Measurements from ENCODE around the gene CYRIA.

Gene CYRIA

DNA sequence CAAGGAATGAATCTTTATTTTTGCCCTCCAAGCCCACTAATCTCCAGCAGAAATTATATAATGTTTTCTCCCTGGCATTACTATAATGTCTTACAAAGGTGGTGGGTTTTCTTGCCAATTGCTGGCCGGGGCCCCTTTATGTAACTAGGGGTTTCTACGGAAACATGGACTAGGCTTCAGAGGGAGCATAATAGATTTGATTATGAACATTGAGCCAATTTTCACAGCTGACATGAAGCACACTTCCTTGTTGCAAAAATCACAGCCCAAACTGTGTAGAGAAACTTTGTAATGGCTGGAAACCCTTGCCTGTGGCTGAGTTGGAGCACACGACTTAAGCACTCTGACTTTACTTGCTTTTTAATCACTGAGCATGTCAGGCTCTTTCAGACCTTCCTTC is 3.8 kb upstream of the CYRIA start:
- no peak for DNase-seq (ENCODE audit: low read depth in 2 of 2)

DNA sequence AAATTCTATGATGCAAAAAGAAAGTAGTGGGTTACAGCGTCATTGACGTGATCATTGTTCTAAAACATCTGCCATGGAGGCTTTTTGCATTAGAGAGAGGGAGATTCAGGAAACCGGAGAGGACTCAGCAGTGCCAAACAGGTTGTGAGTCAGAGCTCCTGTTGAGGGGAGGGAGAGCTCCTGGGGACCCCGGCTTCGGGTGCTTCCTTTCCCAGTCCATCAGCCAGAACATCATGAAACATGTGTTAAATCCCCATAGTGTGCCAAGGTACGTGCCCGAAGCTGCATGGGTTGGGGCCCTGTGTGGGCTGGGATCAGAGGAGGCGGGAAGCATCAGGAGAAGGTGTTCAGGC is 791 bp upstream of the CYRIA start:
- DNase-seq (ENCODE audit: low read depth in 2 of 2) = no peak

DNA sequence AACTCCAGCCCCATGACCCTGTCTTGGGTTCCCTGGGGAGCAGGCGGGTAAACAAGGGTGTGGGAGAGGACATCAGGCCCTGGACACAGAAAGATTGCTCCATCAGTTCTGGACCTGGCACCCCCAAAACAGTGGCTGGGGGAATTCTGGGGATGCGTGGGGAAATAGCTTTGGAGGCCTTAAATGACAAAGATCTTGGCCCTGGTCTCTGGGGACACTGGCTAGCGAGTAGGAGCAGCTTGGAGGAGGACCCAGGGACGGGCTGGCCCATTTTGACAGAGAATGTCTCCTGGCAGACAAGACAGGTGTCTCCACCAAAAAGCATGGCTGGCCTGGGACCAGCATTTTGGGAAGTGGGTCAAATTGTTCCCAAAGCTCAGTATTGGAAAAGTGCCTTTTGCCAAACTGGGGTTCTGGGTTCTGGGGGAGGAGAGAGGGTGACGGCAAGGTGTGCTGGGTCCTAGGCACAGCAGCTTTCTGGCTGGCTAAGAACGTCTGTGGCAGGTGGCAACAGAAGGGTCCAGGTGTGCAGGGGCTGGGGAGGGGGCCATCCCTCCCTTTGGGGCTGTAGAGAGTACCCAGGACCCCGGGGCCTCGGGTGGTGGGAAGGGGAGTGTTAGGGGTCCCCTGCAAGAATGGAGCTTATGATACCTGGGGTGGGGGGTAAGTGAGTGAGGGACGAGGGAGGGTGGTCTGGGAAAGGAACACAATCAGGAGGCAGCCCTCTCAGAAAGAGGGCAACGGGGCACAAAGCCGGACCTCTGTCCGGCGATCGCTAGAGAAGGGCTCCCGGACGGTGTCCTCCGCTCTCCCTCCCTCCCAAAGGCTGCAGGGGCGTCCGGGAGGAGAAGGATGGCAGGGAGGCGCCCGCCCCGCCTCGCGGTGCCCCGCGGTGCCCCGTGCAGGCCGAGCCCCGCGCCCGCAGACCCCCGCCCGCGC is 556 bp downstream of the CYRIA start:
- no peak for DNase-seq (ENCODE audit: low read depth in 2 of 2)

DNA sequence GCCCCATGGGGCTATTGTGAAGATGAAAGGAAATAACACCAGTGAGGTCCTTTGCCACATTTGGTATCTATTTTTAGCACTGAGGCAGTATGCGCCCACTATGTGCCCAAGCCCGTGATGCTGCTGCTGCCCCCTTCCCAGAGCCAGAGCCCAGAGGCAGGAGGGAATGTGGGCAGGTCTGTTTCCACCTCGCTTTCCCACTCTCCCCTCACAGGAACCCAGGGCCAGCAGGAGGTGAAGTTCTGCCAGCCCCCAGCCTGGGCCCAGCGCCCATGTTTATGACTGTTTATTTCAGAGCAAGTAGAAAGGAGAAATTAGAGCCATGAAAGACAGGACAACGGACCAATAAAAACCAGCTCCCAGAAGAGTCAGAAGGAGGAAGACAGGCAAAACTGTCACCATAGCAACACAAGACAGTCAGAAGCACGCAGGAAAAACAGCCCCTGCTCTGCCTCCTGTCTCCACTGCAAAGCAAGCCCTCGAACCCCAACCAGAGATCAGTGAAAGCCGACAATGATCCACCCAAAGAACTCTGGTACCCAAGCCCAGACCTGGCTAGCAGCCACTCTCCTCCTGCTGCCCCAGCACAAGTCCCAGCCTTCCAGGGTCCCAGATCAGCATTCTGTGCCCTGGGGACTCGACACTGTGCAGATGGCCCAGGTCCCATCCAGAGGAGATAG is 1.4 kb downstream of the CYRIA start:
- no peak for DNase-seq (ENCODE audit: low read depth in 2 of 2)

DNA sequence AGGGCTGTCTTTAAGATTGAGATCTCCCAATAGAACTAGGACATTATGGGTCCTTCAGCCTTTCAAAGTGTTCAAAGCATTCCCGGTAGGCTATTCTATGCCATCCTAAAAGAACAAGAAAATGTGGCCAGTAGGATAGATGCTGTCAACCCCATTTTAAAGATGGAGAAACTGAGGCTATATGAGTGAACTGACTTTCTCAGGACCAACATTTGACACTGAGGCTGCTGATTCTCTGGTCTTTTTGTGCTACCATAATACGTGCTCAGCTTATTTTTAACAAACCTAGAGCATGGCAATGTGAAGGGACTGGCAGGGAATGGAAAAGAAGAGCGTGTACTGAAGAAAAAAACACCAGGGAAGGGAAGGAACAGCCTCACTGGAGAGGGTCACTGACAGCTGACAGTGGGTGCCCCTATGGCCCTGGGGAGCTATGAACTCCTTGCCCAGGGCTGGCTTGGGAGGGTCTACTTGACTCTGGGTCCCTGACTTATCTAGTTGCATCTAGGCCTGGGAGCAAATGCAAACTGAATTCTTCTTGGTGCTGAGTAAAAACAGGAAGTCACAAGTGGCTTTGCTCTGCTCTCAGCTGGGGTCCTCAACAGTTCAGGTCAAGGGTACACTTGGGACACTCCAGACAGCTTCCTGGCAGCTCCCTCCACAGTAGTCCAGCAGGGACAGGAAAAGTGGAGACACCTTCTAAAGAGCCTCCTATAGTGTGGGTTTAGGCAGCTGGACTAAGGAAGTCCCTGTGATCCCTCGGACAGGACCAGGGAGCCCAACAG is 2.3 kb downstream of the CYRIA start:
- DNase-seq (ENCODE audit: low read depth in 2 of 2) = no peak

DNA sequence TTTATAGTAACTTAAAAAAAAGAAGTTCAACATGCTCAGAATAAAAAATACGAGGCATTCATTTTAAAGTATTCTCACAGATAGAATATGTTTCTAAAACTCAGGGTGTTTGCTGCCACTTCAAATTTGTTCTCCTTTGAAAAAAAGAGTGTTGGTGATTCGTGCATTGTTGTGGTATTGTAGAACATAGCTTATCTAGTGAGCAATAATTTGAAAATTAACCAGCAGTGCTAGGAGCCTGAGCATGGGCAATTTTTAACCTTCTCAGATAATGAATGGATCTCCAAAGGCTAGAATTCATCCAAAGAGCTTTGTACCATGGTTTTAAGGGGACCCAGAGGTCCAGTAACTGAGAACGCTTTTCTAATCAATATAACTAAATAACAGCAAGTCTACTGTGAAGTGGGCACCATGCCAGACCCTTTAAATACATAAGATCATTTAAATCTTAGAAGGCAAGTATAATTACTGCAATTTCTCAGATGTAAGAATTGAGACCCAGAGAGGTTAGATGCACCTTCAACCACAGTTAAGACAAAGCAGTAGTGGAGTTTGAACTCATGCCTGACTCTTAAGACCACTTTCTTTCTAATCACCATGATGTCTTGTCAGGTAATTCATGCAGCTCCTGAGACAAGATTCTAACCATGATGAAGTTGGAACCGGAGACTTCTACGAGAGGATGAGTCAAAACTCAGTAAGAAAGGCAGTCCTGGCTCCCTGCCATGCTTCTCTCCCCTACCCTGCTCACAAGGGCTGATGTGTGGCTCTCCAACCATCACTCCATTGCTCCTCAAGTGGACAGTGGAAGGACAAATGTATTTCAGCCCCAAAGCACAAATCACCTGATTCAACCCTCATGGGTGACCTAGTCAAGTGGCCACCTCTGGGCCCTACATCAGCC is 3.4 kb downstream of the CYRIA start:
- DNase-seq (ENCODE audit: low read depth in 2 of 2) = no peak

DNA sequence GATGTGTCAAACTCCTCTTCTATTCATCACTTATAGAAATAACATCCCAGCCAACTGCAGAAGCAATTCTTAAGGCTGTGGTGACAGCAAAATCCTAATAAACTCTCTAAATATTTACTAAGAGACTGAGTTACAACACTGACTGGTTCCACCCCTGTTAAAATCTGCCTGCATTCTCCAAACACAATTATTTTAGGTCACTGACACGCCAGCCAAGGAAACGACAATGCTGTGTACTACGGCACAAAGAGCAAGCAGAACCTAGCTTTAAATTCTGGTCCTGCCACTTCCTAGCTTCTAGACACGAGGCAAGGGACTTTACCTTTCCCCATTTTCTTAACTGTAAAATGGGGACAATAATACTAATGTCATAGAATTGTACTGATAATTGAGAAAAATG is 4.1 kb downstream of the CYRIA start:
- no peak for DNase-seq (ENCODE audit: low read depth in 2 of 2)

DNA sequence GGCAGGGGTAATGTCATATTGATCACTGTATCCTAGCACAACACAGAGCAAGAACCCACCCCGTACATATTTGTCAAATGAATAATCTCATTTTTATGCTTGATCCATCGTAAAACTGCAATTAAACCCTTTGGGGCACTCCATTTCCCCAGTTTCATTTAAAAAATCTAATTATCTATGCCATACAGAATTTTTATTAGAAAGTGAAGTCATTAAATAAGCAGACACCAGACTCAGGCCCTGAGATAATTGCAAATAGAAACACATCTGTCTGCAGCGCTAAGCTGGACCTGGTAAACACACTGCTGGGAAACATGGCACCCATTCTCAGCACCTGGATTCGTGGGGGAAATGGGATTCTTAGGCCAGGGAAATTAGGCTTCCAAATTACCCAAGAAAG is 5.1 kb downstream of the CYRIA start:
- DNase-seq (ENCODE audit: low read depth in 2 of 2) = no peak

DNA sequence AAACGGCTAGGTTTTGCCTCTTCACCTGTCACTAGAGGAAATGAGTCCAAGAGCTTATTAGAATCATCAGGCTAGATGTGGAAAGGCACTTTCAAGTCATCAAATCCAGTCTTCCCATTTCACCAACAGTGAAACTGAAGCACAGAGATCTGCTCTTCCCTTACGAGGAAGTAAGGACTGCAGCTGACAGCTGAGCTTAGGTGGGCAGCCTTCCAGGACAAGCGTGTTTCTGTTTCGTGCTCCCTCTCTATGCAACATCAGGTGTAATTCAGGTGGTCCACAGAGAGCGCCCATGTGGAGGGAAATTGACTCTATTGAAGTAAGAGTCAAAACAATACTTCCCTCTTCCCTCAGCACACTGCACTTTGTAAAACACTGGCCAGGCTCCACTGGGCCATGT is 5.5 kb downstream of the CYRIA start:
- DNase-seq (ENCODE audit: low read depth in 2 of 2) = no peak

DNA sequence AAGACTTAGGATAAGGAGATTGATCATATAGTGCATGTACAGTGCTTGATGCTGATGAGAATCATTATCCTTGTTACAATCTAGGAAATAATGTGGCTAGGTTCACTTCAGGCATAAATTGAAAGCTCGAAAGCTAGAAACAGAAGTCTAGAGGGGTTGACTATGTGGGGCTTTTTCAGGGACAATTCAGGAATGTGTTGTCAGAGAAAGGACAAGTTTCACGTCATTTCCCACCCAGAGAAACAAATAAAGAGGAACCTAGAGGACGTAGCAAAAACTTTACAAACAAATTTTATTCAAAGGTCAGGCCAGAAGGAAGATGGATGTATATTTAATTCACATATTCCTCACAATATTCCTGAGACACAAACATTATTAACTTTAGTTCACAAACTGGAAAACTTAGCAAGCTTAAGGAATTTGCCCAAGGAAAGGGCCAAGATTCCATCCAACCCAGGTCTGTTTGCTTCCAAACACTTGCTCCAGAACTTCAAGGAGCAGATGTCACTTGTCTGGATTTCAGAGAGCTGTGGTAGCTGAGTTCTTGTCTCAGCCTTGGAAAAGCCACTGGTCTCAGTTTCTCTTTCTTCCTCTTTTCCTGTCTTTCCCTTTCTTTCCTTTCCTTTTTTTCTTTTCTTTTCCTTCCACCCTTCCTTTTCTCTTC is 7.4 kb downstream of the CYRIA start:
- DNase-seq (ENCODE audit: low read depth in 2 of 2) = no peak

DNA sequence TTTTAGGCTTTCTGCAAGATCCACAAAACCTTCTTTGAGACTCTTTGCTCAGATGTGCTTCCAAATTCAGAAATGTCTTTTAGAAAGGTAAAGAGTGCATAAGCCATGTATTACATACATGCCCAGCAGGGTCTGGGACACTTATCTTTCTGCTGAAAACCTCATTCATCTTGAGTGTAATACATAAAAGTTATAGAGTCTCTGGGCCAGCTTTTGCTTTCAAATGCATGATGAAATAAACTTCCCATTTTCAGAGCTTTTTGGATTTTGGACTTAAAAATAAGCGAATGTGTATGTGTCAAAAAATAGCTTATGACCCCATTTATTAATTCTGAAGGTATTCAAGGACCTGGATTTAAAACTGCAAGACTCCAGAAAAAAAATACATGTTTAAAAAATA is 8.0 kb downstream of the CYRIA start:
- DNase-seq (ENCODE audit: low read depth in 2 of 2) = no peak

DNA sequence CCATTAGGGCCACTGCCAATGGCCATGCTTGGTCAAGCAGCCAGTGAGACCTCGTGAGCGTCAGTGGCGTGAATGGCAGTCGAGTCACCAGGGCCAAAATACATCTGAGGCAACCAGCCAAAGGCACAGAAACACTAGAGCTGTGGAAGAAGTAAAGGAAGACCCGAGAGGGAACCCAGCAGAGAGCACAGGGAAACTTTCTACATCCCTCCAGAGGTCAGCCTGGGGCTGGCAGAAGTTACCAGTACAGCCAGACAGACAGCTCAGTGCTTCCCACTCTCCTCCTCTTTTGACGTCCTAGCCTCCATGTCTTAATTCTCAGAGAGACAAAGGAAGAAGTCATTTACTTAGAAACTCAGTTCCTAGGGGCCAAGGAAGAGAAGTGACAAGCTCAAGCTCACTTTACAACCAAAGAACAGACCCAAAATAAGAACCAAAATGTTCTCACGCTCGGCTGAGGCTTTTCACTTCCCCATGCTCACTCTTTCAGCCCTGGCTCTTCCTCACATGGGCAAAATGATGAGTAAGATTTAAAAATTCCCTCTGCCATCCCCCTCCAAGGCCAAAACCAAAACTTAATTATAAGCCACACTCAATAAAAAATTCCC is 8.7 kb downstream of the CYRIA start:
- DNase-seq (ENCODE audit: low read depth in 2 of 2) = no peak

DNA sequence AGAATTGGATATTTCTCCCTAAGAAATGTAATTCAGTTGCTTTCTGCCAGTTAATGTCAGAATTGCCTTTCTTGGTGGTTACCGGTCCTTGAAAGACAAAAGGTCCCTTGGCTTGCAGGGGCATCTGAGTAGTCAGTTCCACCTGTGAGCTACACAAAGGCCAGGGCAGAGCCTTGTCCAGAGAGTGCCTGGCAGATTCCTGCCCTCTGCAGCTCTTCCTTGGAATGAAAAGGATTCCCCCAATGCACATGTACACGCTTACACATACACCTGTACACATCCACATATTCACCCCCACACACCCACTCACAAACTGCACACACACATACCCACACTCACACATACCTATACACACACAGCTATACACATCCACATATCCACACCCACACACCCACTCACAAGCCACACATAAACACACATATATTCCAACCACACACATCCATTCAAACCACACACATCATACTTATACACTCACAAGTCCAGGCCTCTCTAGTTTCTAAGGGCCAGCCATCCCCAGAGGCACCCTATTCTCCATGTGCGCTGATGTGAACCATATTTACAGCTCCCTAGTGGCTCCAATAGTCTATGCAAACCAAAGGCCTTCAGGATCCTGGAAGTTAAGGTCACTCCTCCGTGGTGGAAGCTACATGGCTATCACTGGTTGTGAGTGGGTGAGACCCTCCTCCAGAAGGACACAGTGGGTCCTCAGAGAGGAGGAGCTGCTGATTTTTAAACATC is 9.6 kb downstream of the CYRIA start:
- no peak for DNase-seq (ENCODE audit: low read depth in 2 of 2)

DNA sequence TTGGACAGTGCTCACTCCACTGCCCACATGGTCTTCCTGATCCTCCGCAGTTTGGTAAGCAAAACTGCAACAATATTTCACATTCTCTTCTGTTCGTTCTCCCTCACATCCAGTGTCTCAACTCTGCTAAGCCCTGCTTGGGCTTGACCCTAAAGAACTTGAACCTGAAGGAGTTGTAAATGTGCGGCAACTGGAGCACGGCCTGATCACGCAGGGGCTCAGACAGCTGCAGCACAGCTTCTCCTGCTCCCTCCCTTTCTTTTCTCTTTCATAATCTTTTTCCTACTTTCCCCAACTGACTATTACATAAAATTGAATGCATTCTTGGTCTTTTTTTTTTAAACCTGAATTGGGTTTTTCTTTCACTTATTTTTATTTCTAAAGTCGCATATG is 10.2 kb downstream of the CYRIA start:
- no peak for DNase-seq (ENCODE audit: low read depth in 2 of 2)

DNA sequence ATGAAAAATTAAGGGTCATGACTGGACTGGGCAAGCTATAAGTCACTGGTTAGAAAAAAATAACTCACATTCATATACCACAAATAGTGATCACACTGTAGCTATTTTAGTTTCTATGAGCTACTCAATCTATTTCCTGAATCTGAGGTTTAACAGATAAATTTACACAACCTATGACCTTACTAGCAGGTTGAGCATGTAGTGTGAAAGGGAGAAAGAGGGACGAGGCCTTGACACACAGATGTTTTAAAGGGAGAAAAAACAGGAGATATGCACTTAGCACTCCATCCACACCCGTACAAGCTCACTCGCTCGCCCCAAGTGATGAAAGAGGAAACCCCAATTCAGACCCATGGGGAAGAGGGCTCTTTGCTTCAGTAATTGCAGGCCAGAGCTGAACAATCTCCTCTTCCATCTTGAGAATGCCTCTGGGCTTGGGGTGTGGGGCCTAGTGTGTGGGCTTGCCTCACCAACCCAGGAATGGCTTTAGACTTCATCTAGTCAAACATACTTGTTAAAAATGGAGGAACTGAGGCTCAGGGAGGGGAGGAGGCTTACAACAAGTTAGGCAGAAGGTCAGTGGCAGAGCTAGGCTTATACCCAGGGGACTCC is 10.7 kb downstream of the CYRIA start:
- no peak for DNase-seq (ENCODE audit: low read depth in 2 of 2)

DNA sequence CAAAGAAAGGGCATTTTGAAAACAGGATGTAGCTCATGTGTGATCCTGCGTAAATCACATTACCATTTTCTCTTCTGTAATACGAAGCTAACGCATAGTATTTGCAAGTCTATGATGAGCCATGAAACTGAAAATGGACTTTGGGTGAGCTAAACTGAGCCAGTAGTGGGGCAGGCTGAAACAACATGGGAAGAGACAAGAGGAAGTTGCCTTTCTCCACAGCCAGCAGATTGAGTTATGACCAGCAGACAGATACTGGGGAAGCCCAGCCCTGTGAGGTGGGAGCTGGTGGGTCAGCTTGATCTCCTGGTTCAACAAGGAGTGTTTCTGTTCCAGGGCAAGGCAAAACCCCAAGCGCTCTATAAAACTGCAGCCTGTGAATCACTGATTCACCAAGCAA is 11.8 kb downstream of the CYRIA start:
- DNase-seq (ENCODE audit: low read depth in 2 of 2) = no peak

DNA sequence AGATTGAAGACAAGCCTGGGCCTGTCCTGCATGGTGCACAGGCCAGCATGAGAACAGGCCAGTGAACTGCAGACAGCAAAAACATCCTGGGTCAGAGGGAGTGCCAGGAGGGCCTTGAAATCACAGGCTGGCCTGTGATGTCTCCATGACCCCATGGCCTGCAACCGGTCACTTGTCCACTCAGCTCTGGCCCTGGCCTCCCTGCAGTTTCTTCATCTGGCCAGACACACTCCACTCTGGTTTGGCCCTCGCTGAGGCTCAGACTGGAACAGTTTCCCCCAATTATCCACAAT is 12.6 kb downstream of the CYRIA start:
- no peak for DNase-seq (ENCODE audit: low read depth in 2 of 2)

DNA sequence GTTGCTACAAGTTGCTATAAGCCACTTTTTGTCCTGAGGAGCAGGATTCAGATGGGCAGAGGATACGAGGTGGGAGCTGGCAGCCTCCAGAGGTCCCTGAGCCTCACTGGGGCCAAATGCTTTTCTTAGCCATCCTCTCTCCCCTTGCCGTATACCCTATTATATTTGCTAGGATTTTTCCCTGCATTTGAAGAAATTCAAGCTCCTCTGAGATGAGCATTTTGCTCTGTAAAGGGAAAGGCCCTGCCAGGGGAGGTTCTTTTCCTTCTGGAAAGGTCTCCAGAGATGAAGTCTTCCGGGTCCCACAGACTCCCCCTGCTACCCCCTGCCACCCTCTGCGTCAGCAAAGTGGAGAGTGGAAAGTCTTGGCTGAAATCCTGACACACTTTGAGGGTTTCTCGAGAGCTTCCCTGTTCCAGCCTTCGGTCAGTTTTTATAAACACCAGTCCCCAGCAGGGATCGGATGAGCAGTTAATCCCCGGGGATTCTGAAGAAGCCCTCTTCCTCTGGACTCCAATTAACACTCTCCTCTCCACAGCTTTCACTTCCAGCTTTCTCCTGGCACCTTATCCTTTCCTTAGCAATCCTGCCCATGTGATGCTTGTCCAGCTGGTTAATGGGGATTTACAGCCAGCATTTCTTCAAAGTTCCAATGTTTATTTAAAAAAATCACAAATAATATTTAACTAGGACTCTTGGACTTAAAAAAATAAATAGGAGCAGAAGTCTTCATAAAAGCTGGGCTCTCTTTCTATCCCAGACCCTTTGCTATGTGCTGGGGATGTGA is 13.1 kb downstream of the CYRIA start:
- no peak for DNase-seq (ENCODE audit: low read depth in 2 of 2)

Data from stimulated activated CD8-positive, alpha-beta memory T cell treated with anti-CD3 and anti-CD28 coated beads, Interleukin-15, amount 100 ng/mL, for 4 hours (primary cell).